ENCODE results near the gene SCN5A. TPM values are rescaled to one million over a fixed set of nuclear protein-coding genes. Genes with fewer than 3 reads are reported as not detected.

The SCN5A gene
- total and polyA plus RNA-seq, 2 experiments from 2014 or later: not detected

- Histone ChIP-seq H2AFZ (no peak overlapping the region), H3K27ac (no peak overlapping the region), H3K4me1 (ENCODE audit: insufficient read depth) (no peaks in the 10 kb centered on the region), H3K27me3 (replicated peaks; ENCODE audit: insufficient read depth) (no peaks in the 10 kb centered on the region), H3K9me2 (ENCODE audit: insufficient read depth) (no peaks in the 10 kb centered on the region), H3F3A (ENCODE audit: insufficient read depth) (no peaks in the 10 kb centered on the region), H3K79me2 (ENCODE audit: insufficient read depth) (no peaks in the 10 kb centered on the region), H3K4me3 (no peak overlapping the region), H3K9ac (no peak overlapping the region), H3K9me3 (ENCODE audit: low read depth) (no peaks in the 10 kb centered on the region), H4K20me1 (ENCODE audit: insufficient read depth) (no peaks in the 10 kb centered on the region), H3K4me2 (ENCODE audit: unreplicated experiment) (no peak overlapping the region), H3K36me3 (ENCODE audit: low read depth) (no peaks in the 10 kb centered on the region; the same call in 1 of the 2 replicates)
- 98 to 99% methylated on average over 7 of the region's 7 CpGs for WGBS, 2 experiments (ENCODE audit: low coverage in 1 of 2, low lambda C conversion rate in 2 of 2, missing lambda C conversion rate in 2 of 2)
- in situ Hi-C loops (cut with MboI): no loop called here
- no peak for DNase-seq
- no peak for TF ChIP-seq EZH2phosphoT487 (IDR thresholded peaks at IDR 0.05; ENCODE audit: insufficient read depth, low read depth)
- TF ChIP-seq EZH2 (IDR thresholded peaks at IDR 0.05; ENCODE audit: insufficient read depth, poor library complexity, severe bottlenecking): no peak
Measured at GRCh38 chr3:38534604-38535003, 114.9 kb downstream of the SCN5A start.

GRCh38 chr3:38534180-38534579 lies 115.3 kb downstream of the SCN5A start:
- no peak for TF ChIP-seq EZH2phosphoT487 (IDR thresholded peaks at IDR 0.05; ENCODE audit: insufficient read depth, low read depth)
- no peak for TF ChIP-seq EZH2 (IDR thresholded peaks at IDR 0.05; ENCODE audit: insufficient read depth, poor library complexity, severe bottlenecking)
- no peak for DNase-seq
- no peaks in the 10 kb centered on the region for H3K4me1 ChIP-seq (ENCODE audit: insufficient read depth)
- H3K36me3 ChIP-seq (ENCODE audit: low read depth): no peaks in the 10 kb centered on the region; the same call in 1 of the 2 replicates
- H2AFZ ChIP-seq: no peak overlapping the region
- no peaks in the 10 kb centered on the region for H3F3A ChIP-seq (ENCODE audit: insufficient read depth)
- H3K27ac ChIP-seq: no peak overlapping the region
- WGBS, 2 experiments (ENCODE audit: low coverage in 1 of 2, low lambda C conversion rate in 2 of 2, missing lambda C conversion rate in 2 of 2): 94 to 100% methylated on average over 2 of the region's 2 CpGs
- no peak overlapping the region for H3K4me3 ChIP-seq
- no peaks in the 10 kb centered on the region for H3K9me3 ChIP-seq (ENCODE audit: low read depth)
- H3K9ac ChIP-seq: no peak overlapping the region
- H3K79me2 ChIP-seq (ENCODE audit: insufficient read depth): no peaks in the 10 kb centered on the region
- H3K9me2 ChIP-seq (ENCODE audit: insufficient read depth): no peaks in the 10 kb centered on the region
- no peak overlapping the region for H3K4me2 ChIP-seq (ENCODE audit: unreplicated experiment)
- in situ Hi-C loops (cut with MboI): no loop called here
- H4K20me1 ChIP-seq (ENCODE audit: insufficient read depth): no peaks in the 10 kb centered on the region
- no peaks in the 10 kb centered on the region for H3K27me3 ChIP-seq (replicated peaks; ENCODE audit: insufficient read depth)

GRCh38 chr3:38533285-38533976 lies 116.1 kb downstream of the SCN5A start:
- Histone ChIP-seq H3K4me1 (ENCODE audit: insufficient read depth) (no peaks in the 10 kb centered on the region), H3K79me2 (ENCODE audit: insufficient read depth) (no peaks in the 10 kb centered on the region), H4K20me1 (ENCODE audit: insufficient read depth) (no peaks in the 10 kb centered on the region), H3K4me2 (ENCODE audit: unreplicated experiment) (no peak overlapping the region), H3K27ac (no peak overlapping the region), H3K9ac (no peak overlapping the region), H3K9me2 (ENCODE audit: insufficient read depth) (no peaks in the 10 kb centered on the region), H2AFZ (no peak overlapping the region), H3K36me3 (ENCODE audit: low read depth) (no peaks in the 10 kb centered on the region; the same call in 1 of the 2 replicates), H3K4me3 (no peak overlapping the region), H3F3A (ENCODE audit: insufficient read depth) (no peaks in the 10 kb centered on the region), H3K27me3 (replicated peaks; ENCODE audit: insufficient read depth) (no peaks in the 10 kb centered on the region), H3K9me3 (ENCODE audit: low read depth) (no peaks in the 10 kb centered on the region)
- in situ Hi-C loops (cut with MboI): no loop called here
- WGBS, 2 experiments (ENCODE audit: low coverage in 1 of 2, low lambda C conversion rate in 2 of 2, missing lambda C conversion rate in 2 of 2): 77 to 81% methylated on average over 13 of the region's 13 CpGs
- no peak for TF ChIP-seq EZH2phosphoT487 (IDR thresholded peaks at IDR 0.05; ENCODE audit: insufficient read depth, low read depth)
- TF ChIP-seq EZH2 (IDR thresholded peaks at IDR 0.05; ENCODE audit: insufficient read depth, poor library complexity, severe bottlenecking): no peak
- DNase-seq: no peak

- in situ Hi-C loops (cut with MboI): no loop called here
- no peaks in the 10 kb centered on the region for H3K27me3 ChIP-seq (replicated peaks; ENCODE audit: insufficient read depth)
Measured at GRCh38 chr3:38532529-38532928, 117.0 kb downstream of the SCN5A start.

More at GRCh38 chr3:38532529-38532928, 117.0 kb downstream of the SCN5A start:
- Histone ChIP-seq H3F3A (ENCODE audit: insufficient read depth) (no peaks in the 10 kb centered on the region), H3K4me2 (ENCODE audit: unreplicated experiment) (no peak overlapping the region), H2AFZ (no peak overlapping the region), H4K20me1 (ENCODE audit: insufficient read depth) (no peaks in the 10 kb centered on the region), H3K9me3 (ENCODE audit: low read depth) (no peaks in the 10 kb centered on the region), H3K4me1 (ENCODE audit: insufficient read depth) (no peaks in the 10 kb centered on the region), H3K9me2 (ENCODE audit: insufficient read depth) (no peaks in the 10 kb centered on the region), H3K4me3 (no peak overlapping the region), H3K27ac (no peak overlapping the region), H3K36me3 (ENCODE audit: low read depth) (no peaks in the 10 kb centered on the region; the same call in 1 of the 2 replicates), H3K79me2 (ENCODE audit: insufficient read depth) (no peaks in the 10 kb centered on the region), H3K9ac (no peak overlapping the region)
- DNase-seq: no peak
- TF ChIP-seq EZH2 (IDR thresholded peaks at IDR 0.05; ENCODE audit: insufficient read depth, poor library complexity, severe bottlenecking) (no peak), EZH2phosphoT487 (IDR thresholded peaks at IDR 0.05; ENCODE audit: insufficient read depth, low read depth) (no peak)
- WGBS, 2 experiments (ENCODE audit: low coverage in 1 of 2, low lambda C conversion rate in 2 of 2, missing lambda C conversion rate in 2 of 2): 85 to 88% methylated on average over 3 of the region's 3 CpGs

Data from GM23248 (cell line).